GM23338 (cell line): ENCODE data around the gene OR10H1. TPM values are rescaled to one million over a fixed set of nuclear protein-coding genes. Genes with fewer than 3 reads are reported as not detected.
"Not testable (repeated sequence)": the region's sequence is repeated elsewhere in the genome, so short reads cannot be mapped to it uniquely, and the experiment has no call there.

Source experiments
- ATAC-seq: fragments of 200-7000 bp; cut with Tn5 transposase; 3 replicates; pipeline ENCODE4 v1.9.1; 2020
- DNase-seq: peaks from one replicate; pipeline ENCODE4 v3.0.0-alpha.2; 2015; ENCODE audit warnings: low spot score
- H2AFZ ChIP-seq: fragments of 200-600 bp; sonication (generic); 2 replicates; pipeline ENCODE4 v1.8.0; 2016; ENCODE audit warnings: antibody characterized with exemption, mild to moderate bottlenecking, moderate library complexity
- H3F3A ChIP-seq: fragments of 200-600 bp; sonication (generic); replicated peaks from 2 replicates; pipeline ENCODE4 v1.8.0; 2017; ENCODE audit warnings: antibody characterized with exemption, mixed run types, low read depth
- H3K27ac ChIP-seq: fragments of 200-600 bp; sonication (generic); 2 replicates; pipeline ENCODE4 v1.6.1; 2016; ENCODE audit warnings: low read depth
- H3K27me3 ChIP-seq: fragments of 200-600 bp; sonication (generic); 2 replicates; pipeline ENCODE4 v1.8.0; 2016; ENCODE audit warnings: mild to moderate bottlenecking, mixed run types, moderate library complexity; ENCODE audit not compliant: insufficient read depth
- H3K36me3 ChIP-seq: fragments of 200-600 bp; sonication (generic); 2 replicates; pipeline ENCODE4 v1.8.0; 2016; ENCODE audit warnings: mild to moderate bottlenecking; ENCODE audit not compliant: insufficient read depth
- H3K4me1 ChIP-seq: fragments of 200-600 bp; sonication (generic); 2 replicates; pipeline ENCODE4 v1.8.0; 2016; ENCODE audit warnings: mild to moderate bottlenecking, moderate library complexity; ENCODE audit not compliant: insufficient read depth
- H3K4me2 ChIP-seq: fragments of 200-600 bp; sonication (generic); 2 replicates; pipeline ENCODE4 v1.7.1; 2017; ENCODE audit warnings: mixed run types
- H3K4me3 ChIP-seq: fragments of 200-600 bp; sonication (generic); 2 replicates; pipeline ENCODE4 v1.6.1; 2016; ENCODE audit warnings: mixed run types
- H3K79me2 ChIP-seq: fragments of 200-600 bp; sonication (generic); replicated peaks from 2 replicates; pipeline ENCODE4 v1.8.0; 2017; ENCODE audit warnings: mild to moderate bottlenecking; ENCODE audit not compliant: insufficient read depth
- H3K9me2 ChIP-seq: fragments of 200-600 bp; sonication (generic); 2 replicates; pipeline ENCODE4 v1.8.0; 2017; ENCODE audit not compliant: insufficient read depth
- H4K20me1 ChIP-seq: fragments of 200-600 bp; sonication (generic); replicated peaks from 2 replicates; pipeline ENCODE4 v1.8.0; 2017; ENCODE audit warnings: mild to moderate bottlenecking; ENCODE audit not compliant: insufficient read depth
- H3K27ac Mint-ChIP-seq: 2 replicates; pipeline ENCODE4 v1.8.0; 2020; ENCODE audit warnings: inconsistent platforms, mild to moderate bottlenecking, moderate library complexity, mixed read lengths
- H3K27me3 Mint-ChIP-seq: 3 replicates; pipeline ENCODE4 v1.8.0; 2022; ENCODE audit warnings: low read depth, mild to moderate bottlenecking, moderate library complexity, mixed read lengths, inconsistent platforms; ENCODE audit not compliant: insufficient read depth, poor library complexity
- H3K36me3 Mint-ChIP-seq: 3 replicates; pipeline ENCODE4 v1.8.0; 2021; ENCODE audit warnings: low read depth, mild to moderate bottlenecking, inconsistent platforms, moderate library complexity, mixed read lengths
- H3K4me1 Mint-ChIP-seq: 3 replicates; pipeline ENCODE4 v1.8.0; 2020; ENCODE audit warnings: mild to moderate bottlenecking, inconsistent platforms, mixed read lengths
- H3K4me3 Mint-ChIP-seq: 3 replicates; pipeline ENCODE4 v1.8.0; 2021; ENCODE audit warnings: moderate library complexity, mild to moderate bottlenecking, inconsistent platforms, mixed read lengths
- H3K9me3 Mint-ChIP-seq: 3 replicates; pipeline ENCODE4 v1.8.0; 2020; ENCODE audit warnings: moderate library complexity, mild to moderate bottlenecking, inconsistent platforms, mixed read lengths
- EZH2 ChIP-seq: fragments of 200-600 bp; sonication (generic); IDR thresholded peaks from one replicate; pipeline ENCODE4 v1.8.0; 2017; ENCODE audit warnings: antibody characterized with exemption, mild to moderate bottlenecking, low read depth; ENCODE audit not compliant: unreplicated experiment
- EZH2phosphoT487 ChIP-seq: fragments of 200-600 bp; sonication (generic); IDR thresholded peaks from one replicate; pipeline ENCODE4 v1.8.1; 2018; ENCODE audit warnings: antibody characterized with exemption; ENCODE audit not compliant: unreplicated experiment
- JUNB ChIP-seq: IDR thresholded peaks from one replicate; pipeline ENCODE4 v1.6.1; 2016; ENCODE audit warnings: antibody characterized with exemption; ENCODE audit not compliant: unreplicated experiment
- NANOG ChIP-seq: IDR thresholded peaks from 2 replicates; pipeline ENCODE4 v1.6.1; 2016; ENCODE audit warnings: antibody characterized with exemption, borderline replicate concordance
- ZNF114 ChIP-seq: fragments of 250-450 bp; sonication (Bioruptor Pico); IDR thresholded peaks from 2 replicates; pipeline ENCODE4 v1.5.0; 2020; ENCODE audit warnings: mild to moderate bottlenecking, moderate library complexity
- ZNF331 ChIP-seq: fragments of 250-450 bp; sonication (Bioruptor Pico); IDR thresholded peaks from 2 replicates; pipeline ENCODE4 v1.5.0; 2020; ENCODE audit warnings: low read depth, mild to moderate bottlenecking, moderate library complexity
- polyA plus RNA-seq: library from polyadenylated mRNA; unstranded; fragments of >200 nt; fragmentation: Nextera tagmentation; extraction: Ambion mirVana; gene quantifications from 2 replicates; pipeline ENCODE4 v1.2.1, GENCODE V29; 2016
- total RNA-seq: library from RNA; depleted of rRNA; stranded (reverse); fragments of >200 nt; shearing (Covaris generic); gene quantifications from 2 replicates; pipeline ENCODE4 v1.2.3, GENCODE V29; 2014
- TF ChIP-seq, protein P1 (sequence below): IDR thresholded peaks from one replicate; pipeline ENCODE4 v1.6.1; 2018; ENCODE audit warnings: antibody characterized with exemption; ENCODE audit not compliant: unreplicated experiment
- TF ChIP-seq, protein P2 (sequence below), 2 experiments: fragments of 200-600 bp in 1 of 2; sonication (generic) in 1 of 2; conservative IDR thresholded peaks; 2 replicates each; pipeline versions ENCODE4 v1.5.1 to v1.6.1; 2016 to 2017; ENCODE audit warnings: antibody characterized with exemption in 2 of 2, low read depth in 2 of 2, mild to moderate bottlenecking in 2 of 2, moderate library complexity in 1 of 2
- TF ChIP-seq, protein P3 (sequence below): IDR thresholded peaks from 2 replicates; pipeline ENCODE4 v1.6.1; 2016; ENCODE audit warnings: antibody characterized with exemption
- TF ChIP-seq, protein P4 (sequence below): fragments of 250-450 bp; sonication (Bioruptor Pico); IDR thresholded peaks from 2 replicates; pipeline ENCODE4 v1.5.0; 2020; ENCODE audit warnings: mild to moderate bottlenecking, moderate library complexity

OR10H1 gene
- total and polyA plus RNA-seq, 2 experiments from 2014 or later, result not detected

DNA sequence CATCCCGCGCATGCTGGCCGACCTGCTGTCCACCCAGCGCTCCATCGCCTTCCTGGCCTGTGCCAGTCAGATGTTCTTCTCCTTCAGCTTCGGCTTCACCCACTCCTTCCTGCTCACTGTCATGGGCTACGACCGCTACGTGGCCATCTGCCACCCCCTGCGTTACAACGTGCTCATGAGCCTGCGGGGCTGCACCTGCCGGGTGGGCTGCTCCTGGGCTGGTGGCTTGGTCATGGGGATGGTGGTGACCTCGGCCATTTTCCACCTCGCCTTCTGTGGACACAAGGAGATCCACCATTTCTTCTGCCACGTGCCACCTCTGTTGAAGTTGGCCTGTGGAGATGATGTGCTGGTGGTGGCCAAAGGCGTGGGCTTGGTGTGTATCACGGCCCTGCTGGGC, 21.2 kb downstream of the OR10H1 start:
- Mint-ChIP-seq H3K36me3 (peaks cover 51% of the 10 kb centered on the region), H3K9me3 (peaks cover 98% of the 10 kb centered on the region)
- not testable (repeated sequence) for H3K27me3 ChIP-seq, H3K27ac Mint-ChIP-seq, H3K27ac ChIP-seq, H3K4me1 ChIP-seq, ATAC-seq, H4K20me1 ChIP-seq, H3K79me2 ChIP-seq, H3K9me2 ChIP-seq, H3K4me3 Mint-ChIP-seq, H3K27me3 Mint-ChIP-seq, H3K4me3 ChIP-seq, DNase-seq, H3K36me3 ChIP-seq, H3K4me2 ChIP-seq, H3F3A ChIP-seq, H3K4me1 Mint-ChIP-seq, H2AFZ ChIP-seq

DNA sequence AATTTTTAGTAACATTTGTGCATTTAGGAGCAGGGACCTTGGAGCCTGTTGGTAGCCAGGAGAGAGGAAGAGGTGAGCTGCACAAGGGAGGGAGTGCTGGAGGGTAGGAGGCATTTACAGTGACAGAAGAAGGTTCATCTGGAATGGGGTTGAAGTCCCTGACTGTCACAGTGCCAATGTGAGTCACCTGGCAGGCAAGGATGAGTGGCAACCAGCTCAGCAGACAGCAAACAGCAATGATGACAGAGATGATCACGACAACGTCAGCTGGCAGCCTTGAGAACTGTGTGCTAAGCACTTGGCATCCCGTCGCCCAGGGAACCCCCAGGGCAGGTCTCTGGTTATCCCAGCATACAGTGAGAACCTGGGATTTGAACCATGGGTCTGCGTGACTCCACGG, 25.4 kb downstream of the OR10H1 start:
- H3K79me2 ChIP-seq, result no peaks in the 10 kb centered on the region
- H3K27ac Mint-ChIP-seq, result no peak overlapping the region
- no peak overlapping the region for H3K4me2 ChIP-seq
- H3K27me3 ChIP-seq, result no peaks in the 10 kb centered on the region
- no peaks in the 10 kb centered on the region for H3K9me2 ChIP-seq
- H3K36me3 Mint-ChIP-seq, result peaks cover 40% of the 10 kb centered on the region
- no peak overlapping the region for H3K4me3 Mint-ChIP-seq
- H3K36me3 ChIP-seq, result no peaks in the 10 kb centered on the region
- no peak for DNase-seq
- H3K27me3 Mint-ChIP-seq, result peaks cover 2% of the 10 kb centered on the region
- H3K4me3 ChIP-seq, result no peak overlapping the region
- H3K4me1 Mint-ChIP-seq, result no peaks in the 10 kb centered on the region
- H3K4me1 ChIP-seq, result no peaks in the 10 kb centered on the region
- ATAC-seq, result no peak
- H2AFZ ChIP-seq, result no peak overlapping the region
- peaks cover 97% of the 10 kb centered on the region for H3K9me3 Mint-ChIP-seq
- no peaks in the 10 kb centered on the region for H3F3A ChIP-seq
- H3K27ac ChIP-seq, result no peak overlapping the region
- H4K20me1 ChIP-seq, result no peaks in the 10 kb centered on the region
- TF ChIP-seq, protein P1, sequence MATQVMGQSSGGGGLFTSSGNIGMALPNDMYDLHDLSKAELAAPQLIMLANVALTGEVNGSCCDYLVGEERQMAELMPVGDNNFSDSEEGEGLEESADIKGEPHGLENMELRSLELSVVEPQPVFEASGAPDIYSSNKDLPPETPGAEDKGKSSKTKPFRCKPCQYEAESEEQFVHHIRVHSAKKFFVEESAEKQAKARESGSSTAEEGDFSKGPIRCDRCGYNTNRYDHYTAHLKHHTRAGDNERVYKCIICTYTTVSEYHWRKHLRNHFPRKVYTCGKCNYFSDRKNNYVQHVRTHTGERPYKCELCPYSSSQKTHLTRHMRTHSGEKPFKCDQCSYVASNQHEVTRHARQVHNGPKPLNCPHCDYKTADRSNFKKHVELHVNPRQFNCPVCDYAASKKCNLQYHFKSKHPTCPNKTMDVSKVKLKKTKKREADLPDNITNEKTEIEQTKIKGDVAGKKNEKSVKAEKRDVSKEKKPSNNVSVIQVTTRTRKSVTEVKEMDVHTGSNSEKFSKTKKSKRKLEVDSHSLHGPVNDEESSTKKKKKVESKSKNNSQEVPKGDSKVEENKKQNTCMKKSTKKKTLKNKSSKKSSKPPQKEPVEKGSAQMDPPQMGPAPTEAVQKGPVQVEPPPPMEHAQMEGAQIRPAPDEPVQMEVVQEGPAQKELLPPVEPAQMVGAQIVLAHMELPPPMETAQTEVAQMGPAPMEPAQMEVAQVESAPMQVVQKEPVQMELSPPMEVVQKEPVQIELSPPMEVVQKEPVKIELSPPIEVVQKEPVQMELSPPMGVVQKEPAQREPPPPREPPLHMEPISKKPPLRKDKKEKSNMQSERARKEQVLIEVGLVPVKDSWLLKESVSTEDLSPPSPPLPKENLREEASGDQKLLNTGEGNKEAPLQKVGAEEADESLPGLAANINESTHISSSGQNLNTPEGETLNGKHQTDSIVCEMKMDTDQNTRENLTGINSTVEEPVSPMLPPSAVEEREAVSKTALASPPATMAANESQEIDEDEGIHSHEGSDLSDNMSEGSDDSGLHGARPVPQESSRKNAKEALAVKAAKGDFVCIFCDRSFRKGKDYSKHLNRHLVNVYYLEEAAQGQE, result no peak
- TF ChIP-seq, protein P2, sequence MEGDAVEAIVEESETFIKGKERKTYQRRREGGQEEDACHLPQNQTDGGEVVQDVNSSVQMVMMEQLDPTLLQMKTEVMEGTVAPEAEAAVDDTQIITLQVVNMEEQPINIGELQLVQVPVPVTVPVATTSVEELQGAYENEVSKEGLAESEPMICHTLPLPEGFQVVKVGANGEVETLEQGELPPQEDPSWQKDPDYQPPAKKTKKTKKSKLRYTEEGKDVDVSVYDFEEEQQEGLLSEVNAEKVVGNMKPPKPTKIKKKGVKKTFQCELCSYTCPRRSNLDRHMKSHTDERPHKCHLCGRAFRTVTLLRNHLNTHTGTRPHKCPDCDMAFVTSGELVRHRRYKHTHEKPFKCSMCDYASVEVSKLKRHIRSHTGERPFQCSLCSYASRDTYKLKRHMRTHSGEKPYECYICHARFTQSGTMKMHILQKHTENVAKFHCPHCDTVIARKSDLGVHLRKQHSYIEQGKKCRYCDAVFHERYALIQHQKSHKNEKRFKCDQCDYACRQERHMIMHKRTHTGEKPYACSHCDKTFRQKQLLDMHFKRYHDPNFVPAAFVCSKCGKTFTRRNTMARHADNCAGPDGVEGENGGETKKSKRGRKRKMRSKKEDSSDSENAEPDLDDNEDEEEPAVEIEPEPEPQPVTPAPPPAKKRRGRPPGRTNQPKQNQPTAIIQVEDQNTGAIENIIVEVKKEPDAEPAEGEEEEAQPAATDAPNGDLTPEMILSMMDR (conservative IDR thresholded peaks at IDR 0.05; ENCODE audit: low read depth in 2 of 2), result no peak
- TF ChIP-seq NANOG (no peak), ZNF331 (CRISPR knock-in tag) (no peak), JUNB (no peak), ZNF114 (CRISPR knock-in tag) (no peak), EZH2phosphoT487 (no peak), EZH2 (no peak)
- TF ChIP-seq, protein P3, sequence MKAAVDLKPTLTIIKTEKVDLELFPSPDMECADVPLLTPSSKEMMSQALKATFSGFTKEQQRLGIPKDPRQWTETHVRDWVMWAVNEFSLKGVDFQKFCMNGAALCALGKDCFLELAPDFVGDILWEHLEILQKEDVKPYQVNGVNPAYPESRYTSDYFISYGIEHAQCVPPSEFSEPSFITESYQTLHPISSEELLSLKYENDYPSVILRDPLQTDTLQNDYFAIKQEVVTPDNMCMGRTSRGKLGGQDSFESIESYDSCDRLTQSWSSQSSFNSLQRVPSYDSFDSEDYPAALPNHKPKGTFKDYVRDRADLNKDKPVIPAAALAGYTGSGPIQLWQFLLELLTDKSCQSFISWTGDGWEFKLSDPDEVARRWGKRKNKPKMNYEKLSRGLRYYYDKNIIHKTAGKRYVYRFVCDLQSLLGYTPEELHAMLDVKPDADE, result no peak
- TF ChIP-seq, protein P4, sequence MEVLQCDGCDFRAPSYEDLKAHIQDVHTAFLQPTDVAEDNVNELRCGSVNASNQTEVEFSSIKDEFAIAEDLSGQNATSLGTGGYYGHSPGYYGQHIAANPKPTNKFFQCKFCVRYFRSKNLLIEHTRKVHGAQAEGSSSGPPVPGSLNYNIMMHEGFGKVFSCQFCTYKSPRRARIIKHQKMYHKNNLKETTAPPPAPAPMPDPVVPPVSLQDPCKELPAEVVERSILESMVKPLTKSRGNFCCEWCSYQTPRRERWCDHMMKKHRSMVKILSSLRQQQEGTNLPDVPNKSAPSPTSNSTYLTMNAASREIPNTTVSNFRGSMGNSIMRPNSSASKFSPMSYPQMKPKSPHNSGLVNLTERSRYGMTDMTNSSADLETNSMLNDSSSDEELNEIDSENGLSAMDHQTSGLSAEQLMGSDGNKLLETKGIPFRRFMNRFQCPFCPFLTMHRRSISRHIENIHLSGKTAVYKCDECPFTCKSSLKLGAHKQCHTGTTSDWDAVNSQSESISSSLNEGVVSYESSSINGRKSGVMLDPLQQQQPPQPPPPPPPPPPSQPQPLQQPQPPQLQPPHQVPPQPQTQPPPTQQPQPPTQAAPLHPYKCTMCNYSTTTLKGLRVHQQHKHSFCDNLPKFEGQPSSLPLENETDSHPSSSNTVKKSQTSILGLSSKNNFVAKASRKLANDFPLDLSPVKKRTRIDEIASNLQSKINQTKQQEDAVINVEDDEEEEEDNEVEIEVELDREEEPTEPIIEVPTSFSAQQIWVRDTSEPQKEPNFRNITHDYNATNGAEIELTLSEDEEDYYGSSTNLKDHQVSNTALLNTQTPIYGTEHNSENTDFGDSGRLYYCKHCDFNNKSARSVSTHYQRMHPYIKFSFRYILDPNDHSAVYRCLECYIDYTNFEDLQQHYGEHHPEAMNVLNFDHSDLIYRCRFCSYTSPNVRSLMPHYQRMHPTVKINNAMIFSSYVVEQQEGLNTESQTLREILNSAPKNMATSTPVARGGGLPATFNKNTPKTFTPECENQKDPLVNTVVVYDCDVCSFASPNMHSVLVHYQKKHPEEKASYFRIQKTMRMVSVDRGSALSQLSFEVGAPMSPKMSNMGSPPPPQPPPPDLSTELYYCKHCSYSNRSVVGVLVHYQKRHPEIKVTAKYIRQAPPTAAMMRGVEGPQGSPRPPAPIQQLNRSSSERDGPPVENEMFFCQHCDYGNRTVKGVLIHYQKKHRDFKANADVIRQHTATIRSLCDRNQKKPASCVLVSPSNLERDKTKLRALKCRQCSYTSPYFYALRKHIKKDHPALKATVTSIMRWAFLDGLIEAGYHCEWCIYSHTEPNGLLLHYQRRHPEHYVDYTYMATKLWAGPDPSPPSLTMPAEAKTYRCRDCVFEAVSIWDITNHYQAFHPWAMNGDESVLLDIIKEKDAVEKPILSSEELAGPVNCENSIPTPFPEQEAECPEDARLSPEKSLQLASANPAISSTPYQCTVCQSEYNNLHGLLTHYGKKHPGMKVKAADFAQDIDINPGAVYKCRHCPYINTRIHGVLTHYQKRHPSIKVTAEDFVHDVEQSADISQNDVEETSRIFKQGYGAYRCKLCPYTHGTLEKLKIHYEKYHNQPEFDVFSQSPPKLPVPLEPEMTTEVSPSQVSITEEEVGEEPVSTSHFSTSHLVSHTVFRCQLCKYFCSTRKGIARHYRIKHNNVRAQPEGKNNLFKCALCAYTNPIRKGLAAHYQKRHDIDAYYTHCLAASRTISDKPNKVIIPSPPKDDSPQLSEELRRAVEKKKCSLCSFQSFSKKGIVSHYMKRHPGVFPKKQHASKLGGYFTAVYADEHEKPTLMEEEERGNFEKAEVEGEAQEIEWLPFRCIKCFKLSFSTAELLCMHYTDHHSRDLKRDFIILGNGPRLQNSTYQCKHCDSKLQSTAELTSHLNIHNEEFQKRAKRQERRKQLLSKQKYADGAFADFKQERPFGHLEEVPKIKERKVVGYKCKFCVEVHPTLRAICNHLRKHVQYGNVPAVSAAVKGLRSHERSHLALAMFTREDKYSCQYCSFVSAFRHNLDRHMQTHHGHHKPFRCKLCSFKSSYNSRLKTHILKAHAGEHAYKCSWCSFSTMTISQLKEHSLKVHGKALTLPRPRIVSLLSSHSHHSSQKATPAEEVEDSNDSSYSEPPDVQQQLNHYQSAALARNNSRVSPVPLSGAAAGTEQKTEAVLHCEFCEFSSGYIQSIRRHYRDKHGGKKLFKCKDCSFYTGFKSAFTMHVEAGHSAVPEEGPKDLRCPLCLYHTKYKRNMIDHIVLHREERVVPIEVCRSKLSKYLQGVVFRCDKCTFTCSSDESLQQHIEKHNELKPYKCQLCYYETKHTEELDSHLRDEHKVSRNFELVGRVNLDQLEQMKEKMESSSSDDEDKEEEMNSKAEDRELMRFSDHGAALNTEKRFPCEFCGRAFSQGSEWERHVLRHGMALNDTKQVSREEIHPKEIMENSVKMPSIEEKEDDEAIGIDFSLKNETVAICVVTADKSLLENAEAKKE (CRISPR knock-in tag), result no peak
